Hematopoietic multipotent progenitor cell treated with erythropoietin and hydrocortisone succinate and interleukin-3 and kit ligand, for 4 days (in vitro differentiated cells): ENCODE data around the gene SSRP1.

Source experiments
- DNase-seq: peaks from one replicate; pipeline ENCODE4 v3.0.0-alpha.2; 2015

Gene SSRP1

GRCh38 chr11:57359896-57360690, 24.4 kb upstream of the SSRP1 start:
- DNase-seq: no peak

DNA sequence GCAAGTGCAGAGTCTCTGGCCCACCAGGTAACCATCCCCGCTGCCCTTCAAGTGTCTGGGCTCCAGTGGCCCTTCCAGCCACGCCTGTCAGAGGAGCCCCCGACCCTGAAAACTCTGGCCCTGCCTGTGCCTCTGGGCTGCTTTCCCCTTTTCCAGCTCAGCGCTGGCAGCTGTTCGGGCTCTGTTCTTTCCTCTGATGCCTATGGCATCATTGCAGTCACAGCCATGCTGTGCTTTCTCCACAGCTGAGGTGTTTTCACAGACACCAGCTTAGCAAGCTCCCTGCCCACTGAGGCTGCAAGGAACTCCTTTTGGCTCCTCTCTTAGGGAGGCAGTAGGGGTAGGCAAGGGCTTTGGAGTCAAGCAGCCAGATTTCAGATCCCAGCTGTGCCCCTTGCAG, 23.7 kb upstream of the SSRP1 start:
- DNase-seq: no peak

DNA sequence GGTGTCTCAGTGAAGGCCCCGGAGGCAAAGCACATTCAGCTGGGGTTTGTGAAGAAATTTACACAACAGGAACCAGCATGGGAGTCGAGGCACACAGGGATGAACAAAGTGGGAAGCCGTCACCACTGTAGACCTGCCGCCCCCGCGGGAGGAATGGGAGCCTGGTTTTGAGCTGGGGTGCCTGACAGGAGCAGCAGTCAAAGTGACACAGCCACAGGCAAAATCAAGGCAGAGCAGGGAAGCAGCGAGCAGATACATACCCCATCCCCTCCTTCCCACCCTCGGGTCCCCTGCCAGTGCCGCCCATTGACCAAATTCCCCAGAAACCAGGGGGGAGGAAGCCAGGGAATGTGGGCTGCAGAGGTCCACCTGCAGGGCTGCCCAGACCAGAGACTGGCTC, 23.3 kb upstream of the SSRP1 start:
- DNase-seq: no peak

GRCh38 chr11:57358543-57358961, 22.9 kb upstream of the SSRP1 start:
- peak; percentile 88 for DNase-seq

- peak; percentile 49 for DNase-seq
Observed at GRCh38 chr11:57357856-57358255, 22.2 kb upstream of the SSRP1 start.

- no peak for DNase-seq
Observed at GRCh38 chr11:57357310-57357709, 21.6 kb upstream of the SSRP1 start.

DNA sequence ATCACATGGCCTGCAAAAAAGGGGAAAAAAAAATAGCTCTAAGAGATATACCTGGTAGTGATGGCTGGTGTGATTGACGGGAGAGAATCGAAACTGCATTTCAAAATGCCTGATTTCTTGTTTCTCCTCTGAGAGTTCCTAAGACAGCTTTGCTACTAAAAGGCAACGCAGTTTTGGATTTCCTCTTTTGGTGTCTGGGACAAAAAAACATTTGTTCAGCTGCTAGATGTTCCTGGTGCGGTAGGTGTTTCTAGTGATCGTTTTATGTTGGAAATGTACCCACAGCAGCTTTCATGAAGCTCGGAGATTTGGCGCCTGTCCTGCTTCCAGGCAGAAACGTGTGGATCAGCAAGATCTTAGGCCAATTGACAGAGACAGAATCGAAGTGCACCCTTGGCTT, 20.6 kb upstream of the SSRP1 start:
- peak; percentile 27 for DNase-seq

DNA sequence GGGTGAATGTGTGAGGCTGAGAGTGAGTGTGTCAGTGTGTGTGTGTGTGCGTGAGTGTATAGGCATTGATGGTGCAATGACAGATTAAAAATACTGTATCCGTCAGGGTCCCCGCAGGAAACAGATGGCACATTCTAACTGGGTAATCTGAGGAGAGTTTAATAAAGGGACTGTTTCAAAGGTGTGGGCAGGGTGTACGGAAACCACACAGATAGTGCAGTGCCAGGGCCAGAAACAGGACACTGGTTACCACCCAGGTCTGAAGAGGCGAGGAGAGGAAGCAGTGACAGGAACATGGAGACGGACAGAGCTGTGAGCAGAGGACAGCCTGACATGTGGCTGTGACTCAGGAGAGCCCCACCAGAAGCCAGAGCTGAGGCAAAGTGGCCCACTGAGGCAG, 19.0 kb upstream of the SSRP1 start:
- peak; percentile 95 for DNase-seq

- DNase-seq: peak; percentile 64
Observed at GRCh38 chr11:57353852-57354251, 18.2 kb upstream of the SSRP1 start.

DNA sequence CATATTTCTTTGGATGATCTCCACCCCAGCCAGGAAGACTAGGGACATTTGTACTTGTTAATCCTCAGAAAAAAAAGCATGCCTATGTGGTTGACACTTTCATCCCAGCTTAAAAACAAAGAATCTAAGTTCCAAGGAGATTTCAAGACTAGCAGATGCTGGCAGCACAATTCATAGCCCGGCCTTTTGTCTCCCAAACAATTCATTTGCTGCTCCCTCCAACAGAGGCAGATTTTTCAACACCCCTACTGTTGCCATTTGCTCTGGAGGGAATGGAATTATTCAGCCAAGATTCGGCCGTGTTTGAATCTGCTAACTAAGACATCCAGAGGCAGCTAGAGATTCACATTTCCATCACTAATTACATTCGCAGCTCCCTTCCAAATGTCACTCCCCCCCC, 17.8 kb upstream of the SSRP1 start:
- no peak for DNase-seq

DNA sequence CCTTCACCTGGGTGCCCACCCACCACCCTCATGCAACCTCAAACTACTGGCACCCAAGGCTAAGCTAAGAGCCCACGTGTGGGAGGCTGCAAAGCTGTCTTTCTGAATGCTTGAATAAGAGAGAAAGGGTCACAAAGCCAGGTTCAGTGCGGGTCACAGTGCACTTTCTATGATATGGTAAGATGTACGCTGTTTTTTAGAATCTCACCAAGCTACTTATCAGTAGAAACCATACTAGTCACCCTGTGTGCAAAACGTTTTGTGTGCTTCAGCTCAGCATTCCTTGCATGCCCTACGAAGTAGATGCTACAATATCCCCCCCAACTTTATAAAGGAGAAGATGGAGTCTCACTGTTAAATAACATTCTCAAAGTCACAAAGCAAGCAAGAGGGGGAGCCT, 17.3 kb upstream of the SSRP1 start:
- peak; percentile 79 for DNase-seq

GRCh38 chr11:57349491-57350274, 14.0 kb upstream of the SSRP1 start:
- DNase-seq: peak; percentile 69

DNA sequence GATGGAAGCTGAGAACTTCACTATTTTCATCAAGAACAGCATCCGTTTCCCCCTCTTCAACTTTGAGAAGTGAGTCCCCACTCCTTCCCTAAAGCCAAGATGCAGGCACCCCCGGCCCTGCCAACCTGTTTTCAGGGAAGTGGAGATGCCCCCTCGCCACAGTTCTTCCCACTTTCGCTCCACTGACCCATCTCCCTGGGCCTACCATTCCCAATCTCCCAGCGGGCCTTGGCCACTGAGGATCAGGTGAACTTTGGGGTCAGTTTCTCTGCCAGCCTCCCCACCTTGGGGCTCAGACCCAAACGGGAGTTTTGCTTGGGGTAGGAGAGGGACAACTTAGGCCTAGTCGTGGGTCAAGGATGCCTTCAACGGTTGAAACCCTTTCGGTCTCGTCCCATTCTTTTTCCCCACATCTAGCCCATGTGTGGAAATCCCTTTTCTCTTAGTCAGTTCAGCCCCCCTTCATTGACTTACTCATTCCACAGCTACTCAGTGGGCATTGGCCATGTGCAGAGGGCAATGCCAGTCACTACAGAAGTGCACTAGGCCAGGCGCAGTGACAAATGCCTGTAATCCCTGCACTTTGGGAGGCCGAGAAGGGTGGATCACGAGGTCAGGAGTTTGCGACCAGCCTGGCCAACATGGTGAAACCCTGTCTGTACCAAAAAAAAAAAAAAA, 13.1 kb upstream of the SSRP1 start:
- no peak for DNase-seq

- no peak for DNase-seq
Observed at GRCh38 chr11:57348052-57348451, 12.4 kb upstream of the SSRP1 start.

- no peak for DNase-seq
Observed at GRCh38 chr11:57347336-57347735, 11.6 kb upstream of the SSRP1 start.

DNA sequence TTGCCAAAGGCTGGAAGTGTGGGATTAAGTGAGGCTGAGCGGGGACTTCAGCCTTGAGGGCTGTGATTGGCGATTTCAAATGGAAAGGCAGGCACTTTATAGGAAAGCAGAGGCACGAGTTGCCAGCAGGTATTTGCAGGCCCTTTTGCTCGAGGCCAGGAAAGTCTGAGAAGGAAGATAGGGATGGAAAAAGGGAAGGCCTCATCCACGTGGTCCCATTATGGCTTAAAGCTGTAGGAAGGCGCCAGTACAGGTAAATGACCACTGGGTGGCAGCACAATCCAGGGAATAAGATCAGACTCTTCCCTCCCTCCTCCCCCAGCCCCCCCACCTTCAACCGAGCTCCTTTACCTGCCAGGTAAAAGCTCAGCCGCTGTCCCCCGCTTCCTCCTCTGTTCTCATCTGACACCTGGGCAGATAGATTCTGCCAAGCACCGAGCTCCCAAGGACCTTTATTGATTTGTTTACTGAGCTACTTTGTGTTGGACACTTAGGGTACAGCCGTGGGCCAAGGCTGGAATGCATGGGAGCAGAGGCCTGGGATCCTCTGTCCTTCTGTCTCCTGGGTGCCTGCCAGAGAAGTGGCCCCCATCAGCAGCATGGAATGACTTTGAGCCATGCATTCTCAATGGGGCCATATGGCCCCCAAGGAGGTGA, 10.0 kb upstream of the SSRP1 start:
- DNase-seq: peak; percentile 86

DNA sequence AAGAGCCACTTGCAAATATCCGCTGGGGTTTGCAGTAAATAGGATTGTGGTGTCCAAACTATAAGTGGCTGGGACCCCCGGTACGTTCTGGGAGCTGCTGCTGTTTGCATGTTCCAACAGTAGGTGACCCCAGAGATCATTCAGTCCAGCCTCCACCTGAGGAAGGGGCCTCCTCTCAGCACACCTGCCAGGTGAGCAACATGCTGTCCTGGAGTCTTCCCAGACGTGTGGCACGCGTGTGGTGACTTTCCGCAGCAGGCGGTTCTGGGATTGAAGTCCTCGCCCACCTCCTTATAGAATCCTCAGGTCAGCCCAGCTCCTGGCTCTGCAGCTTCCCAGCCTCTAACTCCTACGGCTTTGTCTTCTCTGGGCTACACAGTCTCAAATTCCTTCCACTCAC, 9.1 kb upstream of the SSRP1 start:
- no peak for DNase-seq

- DNase-seq: peak; percentile 39
Observed at GRCh38 chr11:57343825-57344224, 8.1 kb upstream of the SSRP1 start.

DNA sequence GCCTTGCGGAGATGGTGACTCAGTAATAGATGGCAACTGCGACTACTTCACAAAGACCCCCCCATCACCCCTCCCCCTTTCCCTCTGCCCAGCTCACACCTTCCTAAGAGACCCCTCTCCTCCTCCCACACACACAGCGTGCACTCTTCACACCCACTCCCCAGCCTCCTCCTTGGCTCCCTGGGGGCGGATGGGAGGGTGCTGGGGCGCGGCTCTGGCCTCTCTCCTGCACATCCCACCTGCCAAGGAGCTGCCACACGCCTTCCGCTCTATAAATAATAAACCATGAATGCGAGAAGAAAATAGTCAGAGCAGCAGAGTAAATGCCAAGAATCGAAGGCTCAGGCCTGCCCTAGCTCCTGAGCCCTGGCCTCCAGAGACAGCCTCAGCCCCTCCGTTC, 7.0 kb upstream of the SSRP1 start:
- no peak for DNase-seq

- DNase-seq: no peak
Observed at GRCh38 chr11:57341250-57341808, 5.6 kb upstream of the SSRP1 start.

GRCh38 chr11:57340039-57340615, 4.4 kb upstream of the SSRP1 start:
- peak; percentile 58 for DNase-seq

- DNase-seq: no peak
Observed at GRCh38 chr11:57339328-57339727, 3.6 kb upstream of the SSRP1 start.

DNA sequence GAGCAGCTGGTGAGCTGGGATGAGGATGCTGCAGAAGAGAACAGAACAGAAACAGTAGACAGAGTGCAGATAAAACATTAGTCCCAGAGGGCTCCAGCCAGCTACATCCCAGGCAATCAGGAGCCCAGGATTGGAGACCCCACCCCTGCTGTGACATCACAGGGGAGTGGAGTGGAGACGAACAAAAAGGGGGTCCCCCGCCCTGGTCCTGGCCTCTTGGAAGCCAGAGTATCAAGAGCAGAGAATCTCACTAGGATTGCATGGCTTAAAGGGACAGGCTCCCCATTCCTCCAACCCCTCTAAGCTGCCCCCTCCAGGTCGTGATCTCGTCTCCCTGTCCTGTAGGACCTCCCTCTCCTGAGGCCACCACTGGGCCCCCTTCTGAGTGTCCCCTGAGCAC, 2.5 kb upstream of the SSRP1 start, which contains the start of gene P2RX3:
TSS of gene P2RX3 (plus strand) at position 211 of the 400 bp plus-strand sequence. CDS start 199 bp downstream, outside the sequence.
- DNase-seq: no peak
